ENCODE data around the gene DISP3. TPM values are rescaled to one million over a fixed set of nuclear protein-coding genes. Genes with fewer than 3 reads are reported as not detected.

Gene DISP3
- total RNA-seq, 1 donor from 2014 or later = 0.17 TPM

- no peak for DNase-seq (ENCODE audit: low read depth)
- Histone ChIP-seq H3K4me3 (ENCODE audit: low read depth, low read length) (no peak overlapping the region), H3K36me3 (ENCODE audit: control insufficient read depth, insufficient read depth, low read length) (no peaks in the 10 kb centered on the region), H3K27me3 (ENCODE audit: control insufficient read depth, insufficient read depth, low read length) (peaks cover 25% of the 10 kb centered on the region)
- no peak for TF ChIP-seq CTCF (IDR thresholded peaks at IDR 0.05; ENCODE audit: insufficient read depth, low read length, poor library complexity, severe bottlenecking)
Measured at GRCh38 chr1:11461531-11462137, 17.3 kb upstream of the DISP3 start.

- H3K27me3 ChIP-seq (ENCODE audit: control insufficient read depth, insufficient read depth, low read length) = peaks cover 25% of the 10 kb centered on the region
- no peaks in the 10 kb centered on the region for H3K36me3 ChIP-seq (ENCODE audit: control insufficient read depth, insufficient read depth, low read length)
- H3K4me3 ChIP-seq (ENCODE audit: low read depth, low read length) = no peak overlapping the region
- no peak for DNase-seq (ENCODE audit: low read depth)
- TF ChIP-seq CTCF (IDR thresholded peaks at IDR 0.05; ENCODE audit: insufficient read depth, low read length, poor library complexity, severe bottlenecking) = no peak
Measured at GRCh38 chr1:11462224-11462923, 16.6 kb upstream of the DISP3 start.

- no peak overlapping the region for H3K4me3 ChIP-seq (ENCODE audit: low read depth, low read length)
- no peak for TF ChIP-seq CTCF (IDR thresholded peaks at IDR 0.05; ENCODE audit: insufficient read depth, low read length, poor library complexity, severe bottlenecking)
- no peaks in the 10 kb centered on the region for H3K36me3 ChIP-seq (ENCODE audit: control insufficient read depth, insufficient read depth, low read length)
- no peak for DNase-seq (ENCODE audit: low read depth)
- peaks cover 25% of the 10 kb centered on the region for H3K27me3 ChIP-seq (ENCODE audit: control insufficient read depth, insufficient read depth, low read length)
Measured at GRCh38 chr1:11463177-11463576, 15.8 kb upstream of the DISP3 start.

GRCh38 chr1:11465307-11465706, 13.6 kb upstream of the DISP3 start:
- no peak for TF ChIP-seq CTCF (IDR thresholded peaks at IDR 0.05; ENCODE audit: insufficient read depth, low read length, poor library complexity, severe bottlenecking)
- no peaks in the 10 kb centered on the region for H3K36me3 ChIP-seq (ENCODE audit: control insufficient read depth, insufficient read depth, low read length)
- no peak overlapping the region for H3K4me3 ChIP-seq (ENCODE audit: low read depth, low read length)
- peaks cover 13% of the 10 kb centered on the region for H3K27me3 ChIP-seq (ENCODE audit: control insufficient read depth, insufficient read depth, low read length)
- no peak for DNase-seq (ENCODE audit: low read depth)

GRCh38 chr1:11466416-11466815, 12.5 kb upstream of the DISP3 start:
- H3K27me3 ChIP-seq (ENCODE audit: control insufficient read depth, insufficient read depth, low read length) = peaks cover 10% of the 10 kb centered on the region
- no peaks in the 10 kb centered on the region for H3K36me3 ChIP-seq (ENCODE audit: control insufficient read depth, insufficient read depth, low read length)
- no peak for TF ChIP-seq CTCF (IDR thresholded peaks at IDR 0.05; ENCODE audit: insufficient read depth, low read length, poor library complexity, severe bottlenecking)
- no peak overlapping the region for H3K4me3 ChIP-seq (ENCODE audit: low read depth, low read length)
- DNase-seq (ENCODE audit: low read depth) = no peak

GRCh38 chr1:11468878-11469277, 10.1 kb upstream of the DISP3 start:
- DNase-seq (ENCODE audit: low read depth) = no peak
- Histone ChIP-seq H3K27me3 (ENCODE audit: control insufficient read depth, insufficient read depth, low read length) (peaks cover 2% of the 10 kb centered on the region), H3K36me3 (ENCODE audit: control insufficient read depth, insufficient read depth, low read length) (no peaks in the 10 kb centered on the region), H3K4me3 (ENCODE audit: low read depth, low read length) (no peak overlapping the region)
- no peak for TF ChIP-seq CTCF (IDR thresholded peaks at IDR 0.05; ENCODE audit: insufficient read depth, low read length, poor library complexity, severe bottlenecking)

All from kidney epithelial cell (primary cell).